ENCODE data around the gene PRRT2. TPM values are rescaled to one million over a fixed set of nuclear protein-coding genes. Genes with fewer than 3 reads are reported as not detected.

Gene PRRT2
- total and polyA plus RNA-seq, 2 experiments from 2014 or later = 13.3 to 16.6 TPM

DNA sequence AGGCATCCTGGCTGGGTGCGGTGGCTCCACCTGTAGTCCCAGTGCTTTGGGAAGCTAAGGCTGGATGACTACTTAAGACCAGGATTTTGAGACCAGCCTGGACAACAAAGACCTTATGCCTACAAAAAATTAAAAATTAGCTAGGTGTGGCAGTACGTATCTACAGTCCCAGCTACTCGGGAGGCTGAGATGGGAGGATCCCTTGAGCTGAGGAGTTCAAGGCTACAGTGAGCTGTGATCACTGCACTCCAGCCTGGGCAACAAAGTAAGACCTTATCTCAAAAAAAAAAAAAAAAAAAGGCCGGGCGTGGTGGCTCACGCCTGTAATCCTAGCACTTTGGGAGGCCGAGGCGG is 14.3 kb downstream of the PRRT2 start:
- H3K4me3 ChIP-seq = no peak overlapping the region
- H3K27ac Mint-ChIP-seq = no peak overlapping the region
- DNase-seq (ENCODE audit: low spot score) (no peak), ATAC-seq (no peak)
- no peaks in the 10 kb centered on the region for H3K9me2 ChIP-seq (ENCODE audit: insufficient read depth)
- H3F3A ChIP-seq (replicated peaks; ENCODE audit: low read depth) = no peaks in the 10 kb centered on the region; the same call in 1 of the 2 replicates
- H3K9me3 Mint-ChIP-seq = no peaks in the 10 kb centered on the region; the same call in 2 of the 3 replicates
- H3K4me2 ChIP-seq = no peak overlapping the region
- no peaks in the 10 kb centered on the region for H3K36me3 ChIP-seq (ENCODE audit: insufficient read depth)
- peaks cover 3% of the 10 kb centered on the region; the same call in 1 of the 2 replicates for H4K20me1 ChIP-seq (replicated peaks; ENCODE audit: insufficient read depth)
- no peak overlapping the region for H2AFZ ChIP-seq
- H3K27ac ChIP-seq (ENCODE audit: low read depth) = no peak overlapping the region
- TF ChIP-seq ZNF114 (CRISPR knock-in tag; IDR thresholded peaks at IDR 0.05) (no peak), ZNF331 (CRISPR knock-in tag; IDR thresholded peaks at IDR 0.05; ENCODE audit: low read depth) (no peak), STAT1 (IDR thresholded peaks at IDR 0.05; ENCODE audit: unreplicated experiment) (no peak), EZH2 (IDR thresholded peaks at IDR 0.05; ENCODE audit: low read depth, unreplicated experiment) (no peak), JUNB (IDR thresholded peaks at IDR 0.05; ENCODE audit: unreplicated experiment) (no peak), POLR2AphosphoS5 (IDR thresholded peaks at IDR 0.05; ENCODE audit: low read depth) (no peak), NANOG (IDR thresholded peaks at IDR 0.05; ENCODE audit: borderline replicate concordance) (no peak), CREB1 (CRISPR knock-in tag; IDR thresholded peaks at IDR 0.05; ENCODE audit: low read depth) (no peak), EZH2phosphoT487 (IDR thresholded peaks at IDR 0.05; ENCODE audit: unreplicated experiment) (no peak)
- TF ChIP-seq, protein P1, sequence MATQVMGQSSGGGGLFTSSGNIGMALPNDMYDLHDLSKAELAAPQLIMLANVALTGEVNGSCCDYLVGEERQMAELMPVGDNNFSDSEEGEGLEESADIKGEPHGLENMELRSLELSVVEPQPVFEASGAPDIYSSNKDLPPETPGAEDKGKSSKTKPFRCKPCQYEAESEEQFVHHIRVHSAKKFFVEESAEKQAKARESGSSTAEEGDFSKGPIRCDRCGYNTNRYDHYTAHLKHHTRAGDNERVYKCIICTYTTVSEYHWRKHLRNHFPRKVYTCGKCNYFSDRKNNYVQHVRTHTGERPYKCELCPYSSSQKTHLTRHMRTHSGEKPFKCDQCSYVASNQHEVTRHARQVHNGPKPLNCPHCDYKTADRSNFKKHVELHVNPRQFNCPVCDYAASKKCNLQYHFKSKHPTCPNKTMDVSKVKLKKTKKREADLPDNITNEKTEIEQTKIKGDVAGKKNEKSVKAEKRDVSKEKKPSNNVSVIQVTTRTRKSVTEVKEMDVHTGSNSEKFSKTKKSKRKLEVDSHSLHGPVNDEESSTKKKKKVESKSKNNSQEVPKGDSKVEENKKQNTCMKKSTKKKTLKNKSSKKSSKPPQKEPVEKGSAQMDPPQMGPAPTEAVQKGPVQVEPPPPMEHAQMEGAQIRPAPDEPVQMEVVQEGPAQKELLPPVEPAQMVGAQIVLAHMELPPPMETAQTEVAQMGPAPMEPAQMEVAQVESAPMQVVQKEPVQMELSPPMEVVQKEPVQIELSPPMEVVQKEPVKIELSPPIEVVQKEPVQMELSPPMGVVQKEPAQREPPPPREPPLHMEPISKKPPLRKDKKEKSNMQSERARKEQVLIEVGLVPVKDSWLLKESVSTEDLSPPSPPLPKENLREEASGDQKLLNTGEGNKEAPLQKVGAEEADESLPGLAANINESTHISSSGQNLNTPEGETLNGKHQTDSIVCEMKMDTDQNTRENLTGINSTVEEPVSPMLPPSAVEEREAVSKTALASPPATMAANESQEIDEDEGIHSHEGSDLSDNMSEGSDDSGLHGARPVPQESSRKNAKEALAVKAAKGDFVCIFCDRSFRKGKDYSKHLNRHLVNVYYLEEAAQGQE (IDR thresholded peaks at IDR 0.05; ENCODE audit: unreplicated experiment) = no peak
- TF ChIP-seq, protein P2, sequence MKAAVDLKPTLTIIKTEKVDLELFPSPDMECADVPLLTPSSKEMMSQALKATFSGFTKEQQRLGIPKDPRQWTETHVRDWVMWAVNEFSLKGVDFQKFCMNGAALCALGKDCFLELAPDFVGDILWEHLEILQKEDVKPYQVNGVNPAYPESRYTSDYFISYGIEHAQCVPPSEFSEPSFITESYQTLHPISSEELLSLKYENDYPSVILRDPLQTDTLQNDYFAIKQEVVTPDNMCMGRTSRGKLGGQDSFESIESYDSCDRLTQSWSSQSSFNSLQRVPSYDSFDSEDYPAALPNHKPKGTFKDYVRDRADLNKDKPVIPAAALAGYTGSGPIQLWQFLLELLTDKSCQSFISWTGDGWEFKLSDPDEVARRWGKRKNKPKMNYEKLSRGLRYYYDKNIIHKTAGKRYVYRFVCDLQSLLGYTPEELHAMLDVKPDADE (IDR thresholded peaks at IDR 0.05) = no peak
- TF ChIP-seq, protein P3, sequence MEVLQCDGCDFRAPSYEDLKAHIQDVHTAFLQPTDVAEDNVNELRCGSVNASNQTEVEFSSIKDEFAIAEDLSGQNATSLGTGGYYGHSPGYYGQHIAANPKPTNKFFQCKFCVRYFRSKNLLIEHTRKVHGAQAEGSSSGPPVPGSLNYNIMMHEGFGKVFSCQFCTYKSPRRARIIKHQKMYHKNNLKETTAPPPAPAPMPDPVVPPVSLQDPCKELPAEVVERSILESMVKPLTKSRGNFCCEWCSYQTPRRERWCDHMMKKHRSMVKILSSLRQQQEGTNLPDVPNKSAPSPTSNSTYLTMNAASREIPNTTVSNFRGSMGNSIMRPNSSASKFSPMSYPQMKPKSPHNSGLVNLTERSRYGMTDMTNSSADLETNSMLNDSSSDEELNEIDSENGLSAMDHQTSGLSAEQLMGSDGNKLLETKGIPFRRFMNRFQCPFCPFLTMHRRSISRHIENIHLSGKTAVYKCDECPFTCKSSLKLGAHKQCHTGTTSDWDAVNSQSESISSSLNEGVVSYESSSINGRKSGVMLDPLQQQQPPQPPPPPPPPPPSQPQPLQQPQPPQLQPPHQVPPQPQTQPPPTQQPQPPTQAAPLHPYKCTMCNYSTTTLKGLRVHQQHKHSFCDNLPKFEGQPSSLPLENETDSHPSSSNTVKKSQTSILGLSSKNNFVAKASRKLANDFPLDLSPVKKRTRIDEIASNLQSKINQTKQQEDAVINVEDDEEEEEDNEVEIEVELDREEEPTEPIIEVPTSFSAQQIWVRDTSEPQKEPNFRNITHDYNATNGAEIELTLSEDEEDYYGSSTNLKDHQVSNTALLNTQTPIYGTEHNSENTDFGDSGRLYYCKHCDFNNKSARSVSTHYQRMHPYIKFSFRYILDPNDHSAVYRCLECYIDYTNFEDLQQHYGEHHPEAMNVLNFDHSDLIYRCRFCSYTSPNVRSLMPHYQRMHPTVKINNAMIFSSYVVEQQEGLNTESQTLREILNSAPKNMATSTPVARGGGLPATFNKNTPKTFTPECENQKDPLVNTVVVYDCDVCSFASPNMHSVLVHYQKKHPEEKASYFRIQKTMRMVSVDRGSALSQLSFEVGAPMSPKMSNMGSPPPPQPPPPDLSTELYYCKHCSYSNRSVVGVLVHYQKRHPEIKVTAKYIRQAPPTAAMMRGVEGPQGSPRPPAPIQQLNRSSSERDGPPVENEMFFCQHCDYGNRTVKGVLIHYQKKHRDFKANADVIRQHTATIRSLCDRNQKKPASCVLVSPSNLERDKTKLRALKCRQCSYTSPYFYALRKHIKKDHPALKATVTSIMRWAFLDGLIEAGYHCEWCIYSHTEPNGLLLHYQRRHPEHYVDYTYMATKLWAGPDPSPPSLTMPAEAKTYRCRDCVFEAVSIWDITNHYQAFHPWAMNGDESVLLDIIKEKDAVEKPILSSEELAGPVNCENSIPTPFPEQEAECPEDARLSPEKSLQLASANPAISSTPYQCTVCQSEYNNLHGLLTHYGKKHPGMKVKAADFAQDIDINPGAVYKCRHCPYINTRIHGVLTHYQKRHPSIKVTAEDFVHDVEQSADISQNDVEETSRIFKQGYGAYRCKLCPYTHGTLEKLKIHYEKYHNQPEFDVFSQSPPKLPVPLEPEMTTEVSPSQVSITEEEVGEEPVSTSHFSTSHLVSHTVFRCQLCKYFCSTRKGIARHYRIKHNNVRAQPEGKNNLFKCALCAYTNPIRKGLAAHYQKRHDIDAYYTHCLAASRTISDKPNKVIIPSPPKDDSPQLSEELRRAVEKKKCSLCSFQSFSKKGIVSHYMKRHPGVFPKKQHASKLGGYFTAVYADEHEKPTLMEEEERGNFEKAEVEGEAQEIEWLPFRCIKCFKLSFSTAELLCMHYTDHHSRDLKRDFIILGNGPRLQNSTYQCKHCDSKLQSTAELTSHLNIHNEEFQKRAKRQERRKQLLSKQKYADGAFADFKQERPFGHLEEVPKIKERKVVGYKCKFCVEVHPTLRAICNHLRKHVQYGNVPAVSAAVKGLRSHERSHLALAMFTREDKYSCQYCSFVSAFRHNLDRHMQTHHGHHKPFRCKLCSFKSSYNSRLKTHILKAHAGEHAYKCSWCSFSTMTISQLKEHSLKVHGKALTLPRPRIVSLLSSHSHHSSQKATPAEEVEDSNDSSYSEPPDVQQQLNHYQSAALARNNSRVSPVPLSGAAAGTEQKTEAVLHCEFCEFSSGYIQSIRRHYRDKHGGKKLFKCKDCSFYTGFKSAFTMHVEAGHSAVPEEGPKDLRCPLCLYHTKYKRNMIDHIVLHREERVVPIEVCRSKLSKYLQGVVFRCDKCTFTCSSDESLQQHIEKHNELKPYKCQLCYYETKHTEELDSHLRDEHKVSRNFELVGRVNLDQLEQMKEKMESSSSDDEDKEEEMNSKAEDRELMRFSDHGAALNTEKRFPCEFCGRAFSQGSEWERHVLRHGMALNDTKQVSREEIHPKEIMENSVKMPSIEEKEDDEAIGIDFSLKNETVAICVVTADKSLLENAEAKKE (CRISPR knock-in tag; IDR thresholded peaks at IDR 0.05) = no peak
- no peaks in the 10 kb centered on the region for H3K79me2 ChIP-seq (replicated peaks; ENCODE audit: insufficient read depth)
- H3K4me1 Mint-ChIP-seq = peaks cover 16% of the 10 kb centered on the region
- H3K4me1 ChIP-seq (ENCODE audit: insufficient read depth) = no peaks in the 10 kb centered on the region; the same call in 1 of the 2 replicates
- H3K36me3 Mint-ChIP-seq (ENCODE audit: low read depth) = no peaks in the 10 kb centered on the region
- no peak overlapping the region for H3K4me3 Mint-ChIP-seq
- H3K27me3 Mint-ChIP-seq (ENCODE audit: insufficient read depth, low read depth, poor library complexity) = peaks cover 11% of the 10 kb centered on the region
- H3K27me3 ChIP-seq (ENCODE audit: insufficient read depth) = no peaks in the 10 kb centered on the region

All from GM23338 (cell line).